Transverse colon (tissue), 4 donors: Measurements from ENCODE around the gene EML1. TPM values are rescaled to one million over a fixed set of nuclear protein-coding genes. Genes with fewer than 3 reads are reported as not detected.

Experiments used
- DNase-seq: peaks from one replicate; pipeline ENCODE4 v3.0.0-alpha.2; 2019
- H3K27ac ChIP-seq, 4 donors: fragments of 200-600 bp; sonication (generic); 2 replicates each; pipeline ENCODE4 v1.5.1; 2016 to 2018; ENCODE audit warnings: inconsistent platforms in 4 of 4
- H3K27me3 ChIP-seq: fragments of 200-600 bp; sonication (generic); 2 replicates; pipeline ENCODE4 v1.5.1; 2017; ENCODE audit warnings: inconsistent platforms
- H3K36me3 ChIP-seq, 4 donors: fragments of 200-600 bp; sonication (generic); 2 replicates each; pipeline ENCODE4 v1.5.1; 2017 to 2019; ENCODE audit warnings: inconsistent platforms in 4 of 4
- H3K4me1 ChIP-seq, 4 donors: fragments of 200-600 bp; sonication (generic); 2 replicates each; pipeline ENCODE4 v1.5.1; 2017 to 2020; ENCODE audit warnings: inconsistent platforms in 4 of 4
- H3K4me3 ChIP-seq, 4 donors: fragments of 200-600 bp; sonication (generic); 1 replicate in 1 of 4; 2 replicates in 3 of 4; pipeline versions ENCODE4 v1.5.1 to v1.6.1; 2017 to 2019; ENCODE audit warnings: inconsistent platforms in 4 of 4
- H3K9me3 ChIP-seq, 2 donors: fragments of 200-600 bp; sonication (generic); 2 replicates each; pipeline ENCODE4 v1.5.1; 2017 to 2019; ENCODE audit warnings: inconsistent platforms in 2 of 2
- EP300 ChIP-seq: sonication (generic); formaldehyde crosslinking; IDR thresholded peaks from one replicate; pipeline ENCODE4 v1.6.1; 2017; ENCODE audit warnings: antibody characterized with exemption, low read depth
- POLR2A ChIP-seq: fragments of 450-650 bp; IDR thresholded peaks from one replicate; pipeline ENCODE4 v1.6.1; 2016; ENCODE audit warnings: antibody characterized with exemption, mild to moderate bottlenecking, moderate library complexity
- POLR2AphosphoS5 ChIP-seq, 3 donors: sonication (generic); formaldehyde crosslinking; IDR thresholded peaks; one replicate each; pipeline ENCODE4 v1.6.1; 2016; ENCODE audit warnings: antibody characterized with exemption in 3 of 3
- WGBS, 2 donors: methylation state at CpG; one replicate each; pipeline ENCODE4 v1.1.5; 2018; ENCODE audit warnings: low coverage in 1 of 2; 5-methylcytosine and 5-hydroxymethylcytosine counted together
- in situ Hi-C, 4 donors: fragments of 200-750 bp; cut with MboI; loops; one replicate each; pipeline versions ENCODE4 v1.15.0 to v1.15.1; 2017; ENCODE audit warnings: low sequenced_read_pairs in 3 of 4, low pct_ligation_motif_present in 1 of 4, low pct_unique_long_range_greater_than_20kb in 1 of 4
- intact Hi-C: fragments of 100-400 bp; cut with DNase I; formaldehyde crosslinking; loops from one replicate; pipeline ENCODE4 v1.15.1; 2023; ENCODE audit warnings: low total_unique reads
- total RNA-seq, 4 donors: library from RNA; depleted of rRNA; stranded (reverse); fragments of >200 nt; gene quantifications; one replicate each; pipeline ENCODE4 v1.1.0, GENCODE V29; 2016
- TF ChIP-seq, protein P1 (sequence below), 5 experiments: fragments of 200-600 bp in 3 of 5; fragments of 450-650 bp in 2 of 5; sonication (generic) in 3 of 5; IDR thresholded peaks; 1 replicate in 2 of 5; 2 replicates in 3 of 5; pipeline ENCODE4 v1.5.1; 2016 to 2017; ENCODE audit warnings: antibody characterized with exemption in 5 of 5, inconsistent platforms in 3 of 5, mild to moderate bottlenecking in 2 of 5, moderate library complexity in 1 of 5

Gene EML1
- total RNA-seq, 4 donors from 2014 or later = 16.8 to 59.5 (median 21.9) TPM

DNA sequence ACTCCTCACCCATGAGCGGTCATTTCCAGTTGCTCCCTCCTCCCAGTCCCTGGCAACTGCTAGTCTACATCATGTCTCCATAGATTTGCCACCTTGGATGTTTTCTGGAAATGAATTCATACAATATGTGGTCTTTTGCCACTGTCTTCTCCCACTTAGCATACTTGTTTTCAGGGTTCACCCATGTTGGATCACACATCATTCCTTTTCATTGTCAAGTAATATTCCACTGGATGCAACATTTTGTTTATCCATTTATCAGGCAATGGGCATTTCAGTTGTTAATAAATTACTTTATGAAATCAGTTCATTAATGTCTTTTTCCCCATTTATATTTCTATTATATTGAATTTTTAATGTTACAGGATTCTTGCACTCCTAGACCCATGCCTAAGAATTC, 64.3 kb downstream of the EML1 start:
- H3K9me3 ChIP-seq = no peaks in the 10 kb centered on the region
- 98 to 100% methylated on average over 1 of the region's 1 CpG for WGBS, 2 donors
- no peaks in the 10 kb centered on the region for H3K27me3 ChIP-seq
- H3K36me3 ChIP-seq = no peaks in the 10 kb centered on the region
- no peak overlapping the region for H3K4me3 ChIP-seq
- DNase-seq = no peak
- TF ChIP-seq POLR2A (no peak), POLR2AphosphoS5 (IDR thresholded peaks at IDR 0.05) (no peak), EP300 (no peak)
- TF ChIP-seq, protein P1, sequence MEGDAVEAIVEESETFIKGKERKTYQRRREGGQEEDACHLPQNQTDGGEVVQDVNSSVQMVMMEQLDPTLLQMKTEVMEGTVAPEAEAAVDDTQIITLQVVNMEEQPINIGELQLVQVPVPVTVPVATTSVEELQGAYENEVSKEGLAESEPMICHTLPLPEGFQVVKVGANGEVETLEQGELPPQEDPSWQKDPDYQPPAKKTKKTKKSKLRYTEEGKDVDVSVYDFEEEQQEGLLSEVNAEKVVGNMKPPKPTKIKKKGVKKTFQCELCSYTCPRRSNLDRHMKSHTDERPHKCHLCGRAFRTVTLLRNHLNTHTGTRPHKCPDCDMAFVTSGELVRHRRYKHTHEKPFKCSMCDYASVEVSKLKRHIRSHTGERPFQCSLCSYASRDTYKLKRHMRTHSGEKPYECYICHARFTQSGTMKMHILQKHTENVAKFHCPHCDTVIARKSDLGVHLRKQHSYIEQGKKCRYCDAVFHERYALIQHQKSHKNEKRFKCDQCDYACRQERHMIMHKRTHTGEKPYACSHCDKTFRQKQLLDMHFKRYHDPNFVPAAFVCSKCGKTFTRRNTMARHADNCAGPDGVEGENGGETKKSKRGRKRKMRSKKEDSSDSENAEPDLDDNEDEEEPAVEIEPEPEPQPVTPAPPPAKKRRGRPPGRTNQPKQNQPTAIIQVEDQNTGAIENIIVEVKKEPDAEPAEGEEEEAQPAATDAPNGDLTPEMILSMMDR (IDR thresholded peaks at IDR 0.05) = no peak
- H3K27ac ChIP-seq = no peak overlapping the region
- in situ Hi-C loops = no loop called here
- intact Hi-C loops = loop anchor here (2.0 kb wide), 1 partner anchor 19 kb away; no protein-coding TSS in a partner anchor
- H3K4me1 ChIP-seq = no peaks in the 10 kb centered on the region

DNA sequence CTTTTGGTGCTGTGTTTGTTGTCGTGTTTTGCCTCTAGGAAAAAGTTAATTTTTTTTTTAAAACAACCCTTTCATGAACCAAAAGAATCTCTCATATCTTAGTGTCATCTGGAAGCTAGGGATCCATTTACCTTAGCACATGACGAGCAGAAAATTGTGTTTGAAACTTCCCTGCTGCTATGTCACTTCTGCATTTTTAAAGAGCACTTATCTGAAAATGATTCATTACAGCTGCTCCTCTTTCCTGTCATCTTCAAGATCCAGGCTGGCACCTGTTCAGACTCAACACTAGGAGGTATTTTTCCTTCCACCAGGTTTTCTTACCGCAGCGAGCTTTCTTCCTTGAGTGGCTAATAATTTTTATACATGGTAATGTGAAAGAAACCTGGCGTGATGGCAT, 67.0 kb downstream of the EML1 start:
- Histone ChIP-seq H3K4me3 (no peak overlapping the region), H3K27me3 (no peaks in the 10 kb centered on the region), H3K36me3 (no peaks in the 10 kb centered on the region), H3K27ac (no peak overlapping the region), H3K9me3 (no peaks in the 10 kb centered on the region), H3K4me1 (no peaks in the 10 kb centered on the region)
- intact Hi-C loops (no loop called here), in situ Hi-C loops (no loop called here)
- no peak for DNase-seq
- TF ChIP-seq, protein P1 (IDR thresholded peaks at IDR 0.05) = no peak
- no peak for TF ChIP-seq EP300
- TF ChIP-seq POLR2AphosphoS5 (IDR thresholded peaks at IDR 0.05) = no peak
- TF ChIP-seq POLR2A = no peak
- 74 to 78% methylated on average over 4 to 5 of the region's 5 CpGs for WGBS, 2 donors

DNA sequence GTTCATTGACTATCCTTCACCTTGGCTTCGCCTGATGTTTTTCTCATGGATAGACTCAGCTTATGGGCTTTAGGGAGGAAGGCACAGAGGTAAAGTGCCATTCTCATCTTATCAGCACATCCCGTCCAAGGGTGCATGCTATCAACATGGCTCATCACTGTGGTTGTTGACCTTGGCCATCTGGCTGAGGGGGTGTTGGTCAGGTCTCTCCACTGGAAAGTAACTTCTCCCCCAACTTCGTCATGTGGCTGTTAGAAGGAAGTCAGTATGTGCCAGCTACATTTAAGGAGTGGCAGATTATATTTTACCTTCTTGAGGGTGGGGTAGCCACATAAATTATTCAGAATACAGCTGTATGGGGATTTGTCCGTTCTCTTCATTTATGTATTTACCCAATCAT, 68.9 kb downstream of the EML1 start:
- Histone ChIP-seq H3K36me3 (no peaks in the 10 kb centered on the region), H3K27me3 (no peaks in the 10 kb centered on the region), H3K4me3 (no peak overlapping the region), H3K27ac (no peak overlapping the region), H3K9me3 (no peaks in the 10 kb centered on the region), H3K4me1 (no peaks in the 10 kb centered on the region)
- 46 to 78% methylated on average over 3 to 4 of the region's 4 CpGs for WGBS, 2 donors
- in situ Hi-C loops (no loop called here), intact Hi-C loops (no loop called here)
- DNase-seq = no peak
- TF ChIP-seq POLR2A (no peak), POLR2AphosphoS5 (IDR thresholded peaks at IDR 0.05) (no peak), EP300 (no peak)
- TF ChIP-seq, protein P1 (IDR thresholded peaks at IDR 0.05) = no peak

DNA sequence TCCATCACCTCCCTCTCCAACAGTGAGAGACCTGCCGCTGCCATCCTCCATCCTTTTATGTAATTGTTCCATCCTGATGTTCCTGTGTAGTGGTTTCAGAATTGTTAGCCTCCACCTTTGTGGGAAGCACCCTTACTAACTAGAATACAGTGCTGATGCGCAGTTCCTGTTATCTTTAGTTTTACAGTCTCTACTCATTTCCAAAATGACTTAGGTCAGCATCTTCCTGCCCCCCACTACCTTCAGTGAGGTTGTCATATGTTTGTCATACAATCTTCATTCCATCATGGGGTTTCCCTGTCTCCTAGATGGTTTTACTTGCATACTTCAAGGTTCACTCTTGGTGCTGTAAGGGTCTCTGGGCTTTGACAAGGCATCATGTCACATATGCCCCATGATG, 69.8 kb downstream of the EML1 start:
- no peaks in the 10 kb centered on the region for H3K36me3 ChIP-seq
- no peaks in the 10 kb centered on the region for H3K4me1 ChIP-seq
- intact Hi-C loops = no loop called here
- H3K4me3 ChIP-seq = no peak overlapping the region
- in situ Hi-C loops = no loop called here
- H3K27me3 ChIP-seq = no peaks in the 10 kb centered on the region
- 90 to 95% methylated on average over 2 of the region's 2 CpGs for WGBS, 2 donors
- no peak for DNase-seq
- no peaks in the 10 kb centered on the region for H3K9me3 ChIP-seq
- H3K27ac ChIP-seq = no peak overlapping the region
- TF ChIP-seq, protein P1 (IDR thresholded peaks at IDR 0.05) = no peak
- TF ChIP-seq EP300 (no peak), POLR2AphosphoS5 (IDR thresholded peaks at IDR 0.05) (no peak), POLR2A (no peak)
